Stimulated activated CD4-positive, alpha-beta T cell treated with anti-CD3 and anti-CD28 coated beads, Interleukin-12 subunit alpha, Interleukin-12 subunit beta, amount 100 ng/mL, for 24 hours (primary cell): ENCODE results near the gene PI4K2A.
A peak's percentile ranks its signal among the peaks of the same experiment; 100 is the strongest.
"Not testable (repeated sequence)": the region's sequence is repeated elsewhere in the genome, so short reads cannot be mapped to it uniquely, and the experiment has no call there.

Experiments
- DNase-seq, 2 experiments: peaks; one replicate each; pipeline ENCODE4 v3.0.0-alpha.2; 2020; ENCODE audit warnings: low read depth in 2 of 2

The PI4K2A gene

DNA sequence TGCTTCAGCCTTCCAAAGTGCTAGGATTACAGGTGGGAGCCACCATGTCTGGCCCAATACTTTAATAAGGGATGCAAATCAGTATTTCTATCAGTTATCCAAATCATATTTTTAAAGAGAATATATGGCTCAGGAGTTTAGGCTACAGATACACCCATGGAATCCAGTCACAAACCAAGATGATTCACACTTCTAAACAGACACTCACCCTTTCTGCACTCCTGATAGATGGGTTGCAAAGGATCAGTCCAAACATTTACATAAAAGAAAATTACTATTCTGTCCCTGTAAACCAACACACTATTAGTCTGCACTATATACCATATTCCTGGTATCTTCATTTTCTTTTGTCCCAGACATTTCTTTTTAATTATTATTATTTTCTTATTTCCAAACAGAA, 9.4 kb upstream of the PI4K2A start:
- no peak for DNase-seq

DNA sequence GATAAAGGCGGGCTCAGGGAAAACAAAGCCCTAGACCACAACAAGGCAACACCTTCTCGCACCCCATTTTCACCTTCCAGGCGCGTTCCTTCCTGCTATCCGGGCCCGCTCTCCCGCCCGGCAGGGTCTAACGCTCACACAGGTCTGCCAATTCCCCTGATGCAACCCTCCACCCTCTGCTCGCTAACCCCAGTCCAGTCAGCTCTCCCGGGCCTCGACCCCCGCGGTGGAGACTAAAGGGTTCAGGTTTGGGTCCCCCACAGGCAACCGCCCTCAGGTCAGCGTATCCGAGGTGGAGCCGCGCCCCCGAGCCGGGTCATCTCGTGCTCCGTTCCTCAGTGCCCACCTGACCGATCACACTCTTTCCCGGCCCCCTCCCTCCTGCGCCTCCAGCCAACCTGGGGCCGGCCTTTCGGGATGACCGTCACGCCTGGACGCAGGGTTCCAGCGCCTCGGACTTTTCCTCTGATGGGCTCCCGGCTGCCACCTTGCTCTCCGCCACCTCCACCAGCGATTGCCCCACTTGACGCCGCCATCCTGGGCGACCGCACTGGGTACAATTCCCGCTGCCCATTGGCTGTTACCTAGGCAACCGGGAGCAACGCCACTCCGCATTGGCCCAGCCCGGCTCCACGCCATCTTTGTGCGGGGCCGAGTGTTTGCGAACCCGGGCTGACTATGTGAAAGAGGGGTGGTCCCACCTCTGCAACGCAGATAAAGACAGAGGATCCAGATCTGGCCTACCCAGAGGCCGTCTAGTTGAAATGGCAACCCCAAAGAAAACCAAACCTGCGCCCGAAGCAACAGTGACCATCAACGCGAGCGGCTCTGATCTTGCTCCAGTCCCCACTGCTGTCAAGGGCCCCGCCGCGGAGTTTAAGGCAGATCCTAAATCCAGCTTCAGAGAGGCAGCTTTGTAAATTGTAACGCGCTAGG, 7.3 kb upstream of the PI4K2A start, which contains the start of gene MORN4:
TSS of gene MORN4 (minus strand) at position 552 of the 936 bp plus-strand sequence. CDS start 13,847 bp downstream, outside the sequence.
- DNase-seq: peak; percentile 83 to 88

DNA sequence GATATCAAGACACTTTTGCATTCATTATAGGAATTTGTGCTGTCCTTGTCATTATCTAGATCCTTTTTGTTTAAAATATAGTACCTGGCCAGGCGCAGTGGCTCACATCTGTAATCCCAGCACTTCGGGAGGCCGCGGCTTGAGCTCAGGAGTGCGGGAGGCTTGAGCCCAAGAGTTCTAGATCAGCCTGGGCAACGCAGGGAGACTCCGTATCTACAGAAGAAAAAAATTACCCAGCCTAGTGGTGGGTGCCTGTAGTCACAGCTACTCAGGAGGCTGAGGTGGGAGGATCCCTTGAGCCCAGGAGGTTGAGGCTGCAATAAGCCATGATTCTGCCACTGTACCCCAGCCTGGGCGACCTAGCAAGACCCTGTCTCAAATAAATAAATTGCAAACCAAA, 6.5 kb upstream of the PI4K2A start:
- peak in 1 of 2 experiments; percentile 2 for DNase-seq

DNA sequence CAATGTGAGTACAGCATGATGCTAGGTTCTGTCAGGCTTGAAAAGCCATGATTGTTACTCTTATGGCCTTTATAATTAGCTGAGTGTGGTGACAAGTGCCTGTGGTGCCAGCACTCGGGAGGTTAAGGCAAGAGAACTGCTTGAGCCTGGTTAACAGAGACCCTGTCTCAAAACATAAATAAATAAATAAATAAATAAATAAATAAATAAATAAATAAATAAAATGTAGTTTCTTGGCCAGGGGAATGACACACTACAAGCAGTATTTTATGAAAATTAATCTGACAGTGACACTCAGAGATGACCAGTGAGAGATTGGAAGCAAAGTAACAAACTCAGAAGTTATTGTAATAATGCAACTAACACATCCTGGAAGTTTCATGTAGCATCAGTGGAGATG, 4.9 kb upstream of the PI4K2A start:
- no peak for DNase-seq

DNA sequence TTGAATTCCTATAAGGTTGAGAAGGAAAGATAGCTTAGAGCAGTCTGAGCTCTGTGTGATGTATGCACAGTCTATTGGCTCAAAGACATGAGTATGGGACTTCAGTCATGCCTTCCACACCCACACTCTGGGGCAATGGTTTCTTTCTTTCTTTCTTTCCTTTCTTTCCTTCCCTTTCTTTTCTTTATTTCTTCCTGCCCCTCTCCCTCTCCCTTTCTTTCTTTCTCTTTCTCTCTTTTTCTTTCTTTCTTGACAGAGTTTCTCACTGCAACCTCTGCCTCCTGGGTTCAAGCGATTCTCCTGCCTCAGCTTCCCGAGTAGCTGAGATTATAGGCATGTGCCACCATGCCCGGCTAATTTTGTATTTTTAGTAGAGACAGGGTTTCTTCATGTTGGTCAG, 1.4 kb upstream of the PI4K2A start:
- DNase-seq: not testable (repeated sequence)

DNA sequence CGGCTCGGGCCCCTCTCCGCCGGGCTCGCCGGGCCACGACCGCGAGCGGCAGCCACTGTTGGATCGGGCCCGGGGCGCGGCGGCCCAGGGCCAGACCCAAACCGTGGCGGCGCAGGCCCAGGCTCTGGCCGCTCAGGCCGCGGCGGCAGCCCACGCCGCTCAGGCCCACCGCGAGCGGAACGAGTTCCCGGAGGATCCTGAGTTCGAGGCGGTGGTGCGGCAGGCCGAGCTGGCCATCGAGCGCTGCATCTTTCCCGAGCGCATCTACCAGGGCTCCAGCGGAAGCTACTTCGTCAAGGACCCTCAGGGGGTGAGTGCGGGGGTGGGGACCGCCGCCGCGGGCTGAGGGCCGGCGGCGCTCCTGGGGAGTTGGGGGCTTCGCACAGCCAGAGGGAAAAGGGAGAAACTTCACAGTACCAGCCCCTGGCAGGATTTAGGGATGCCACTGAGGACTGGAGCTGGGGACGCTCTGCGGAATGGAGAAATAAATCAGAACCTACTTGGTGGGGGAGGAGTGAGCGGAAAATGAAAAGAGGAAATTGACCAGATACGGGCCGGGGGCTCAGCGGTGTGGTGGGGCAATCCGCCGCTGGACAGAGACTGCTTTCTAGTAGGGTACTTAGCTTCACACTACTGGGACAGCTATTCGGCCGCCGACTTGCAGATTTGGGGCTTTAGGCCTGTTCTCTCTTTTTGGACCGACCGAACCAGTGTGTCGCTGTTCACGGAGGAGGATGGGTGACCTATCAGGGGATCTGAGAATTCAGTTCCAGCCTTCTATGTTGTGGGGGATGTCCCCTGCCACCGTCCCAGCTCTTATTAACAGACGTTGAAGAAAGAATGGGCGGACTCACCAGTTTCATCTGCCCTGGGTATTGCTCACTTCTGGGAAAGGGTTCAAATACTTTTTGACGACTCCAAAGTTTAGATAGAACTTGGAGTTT, 669 bp downstream of the PI4K2A start:
- DNase-seq: peak in 1 of 2 experiments; percentile 13

DNA sequence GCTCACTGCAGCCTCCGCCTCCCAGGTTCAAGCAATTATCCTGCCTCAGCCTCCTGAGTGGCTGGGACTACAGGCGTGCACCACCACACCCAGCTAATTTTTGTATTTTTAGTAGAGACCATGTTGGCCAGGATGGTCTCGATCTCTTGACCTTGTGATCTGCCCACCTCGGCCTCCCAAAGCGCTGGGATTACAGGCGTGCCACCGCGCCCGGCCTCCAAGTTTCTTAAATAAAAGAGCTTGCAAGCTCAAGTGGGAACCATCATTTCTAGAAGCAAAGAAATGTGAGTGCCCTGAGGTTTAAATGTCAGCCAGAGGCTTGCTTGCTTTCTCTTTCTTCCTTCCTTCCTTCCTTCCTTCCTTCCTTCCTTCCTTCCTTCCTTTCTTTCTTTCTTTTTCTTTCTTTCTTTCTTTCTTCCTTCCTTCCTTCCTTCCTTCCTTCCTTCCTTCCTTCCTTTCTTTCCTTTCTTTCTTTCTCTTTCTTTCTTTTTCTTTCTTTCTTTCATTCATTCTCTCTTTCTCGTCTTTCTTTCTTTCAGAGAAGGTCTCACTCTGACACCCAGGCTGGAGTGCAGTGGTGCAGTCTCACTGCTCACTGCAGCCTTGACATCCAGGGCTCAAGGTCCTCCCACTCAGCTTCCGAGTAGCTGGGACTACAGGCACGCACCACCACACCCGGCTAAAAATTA, 2.1 kb downstream of the PI4K2A start:
- not testable (repeated sequence) for DNase-seq

DNA sequence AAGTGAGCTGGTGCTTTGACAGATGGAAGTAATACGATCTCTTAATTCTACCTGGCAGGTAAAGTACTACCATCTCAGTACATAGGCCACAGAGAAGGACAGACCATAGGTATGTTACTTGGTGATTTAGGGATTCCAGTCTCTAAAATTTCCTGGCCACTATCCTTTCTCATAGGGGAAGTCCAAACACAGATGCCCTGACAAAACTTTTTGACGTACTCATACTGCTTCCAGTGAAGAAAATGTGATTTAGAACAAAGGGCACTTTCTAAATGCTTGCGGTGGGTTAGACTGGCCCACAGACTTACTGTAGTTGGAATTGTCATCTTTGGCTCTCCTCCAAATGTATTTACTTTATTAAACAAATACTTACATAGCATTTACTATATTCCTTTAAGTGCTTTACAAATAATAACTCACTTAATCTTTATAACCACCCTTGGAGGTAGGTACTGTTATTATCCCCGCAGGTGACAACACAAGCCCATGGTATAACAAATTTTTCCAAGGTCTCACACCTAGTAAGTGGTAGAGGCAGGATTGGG, 3.0 kb downstream of the PI4K2A start:
- no peak for DNase-seq

DNA sequence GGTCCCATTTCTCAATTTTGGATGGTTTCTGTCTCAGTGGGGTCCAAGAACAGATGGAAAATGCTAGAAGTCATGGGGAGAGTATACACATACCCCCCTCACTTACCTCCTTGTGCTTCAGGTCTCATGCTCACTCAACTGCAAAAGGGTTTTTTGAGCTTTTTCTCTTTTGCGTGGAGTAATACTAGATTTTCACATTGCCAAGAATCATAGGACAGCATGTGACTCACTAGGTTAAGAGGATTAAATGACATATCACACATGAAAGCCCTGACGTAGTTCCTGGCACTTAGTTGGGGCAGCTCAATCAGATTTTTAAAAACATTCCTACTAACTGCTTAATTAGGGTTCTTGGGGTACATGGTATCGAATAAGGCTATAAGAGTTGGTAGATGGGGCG, 4.5 kb downstream of the PI4K2A start:
- no peak for DNase-seq

DNA sequence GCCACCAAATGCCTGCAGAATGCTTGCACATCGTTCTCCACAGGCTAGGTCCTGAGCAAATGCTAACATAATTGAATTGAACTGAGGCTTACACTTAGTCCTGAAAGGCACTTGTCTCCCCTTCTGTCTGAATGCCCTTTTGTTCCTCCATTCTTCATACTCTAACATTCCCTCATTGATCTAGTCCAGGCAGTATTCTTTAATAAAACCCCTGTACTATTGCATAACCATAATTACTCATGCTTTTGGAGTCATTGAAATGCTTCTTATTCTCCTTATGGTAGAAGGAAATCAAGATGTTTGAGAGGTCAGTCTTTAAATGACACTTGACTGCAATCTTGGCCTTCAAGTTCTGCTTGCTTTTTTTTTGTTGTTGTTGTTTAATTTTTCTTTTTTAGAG, 7.1 kb downstream of the PI4K2A start:
- no peak for DNase-seq

DNA sequence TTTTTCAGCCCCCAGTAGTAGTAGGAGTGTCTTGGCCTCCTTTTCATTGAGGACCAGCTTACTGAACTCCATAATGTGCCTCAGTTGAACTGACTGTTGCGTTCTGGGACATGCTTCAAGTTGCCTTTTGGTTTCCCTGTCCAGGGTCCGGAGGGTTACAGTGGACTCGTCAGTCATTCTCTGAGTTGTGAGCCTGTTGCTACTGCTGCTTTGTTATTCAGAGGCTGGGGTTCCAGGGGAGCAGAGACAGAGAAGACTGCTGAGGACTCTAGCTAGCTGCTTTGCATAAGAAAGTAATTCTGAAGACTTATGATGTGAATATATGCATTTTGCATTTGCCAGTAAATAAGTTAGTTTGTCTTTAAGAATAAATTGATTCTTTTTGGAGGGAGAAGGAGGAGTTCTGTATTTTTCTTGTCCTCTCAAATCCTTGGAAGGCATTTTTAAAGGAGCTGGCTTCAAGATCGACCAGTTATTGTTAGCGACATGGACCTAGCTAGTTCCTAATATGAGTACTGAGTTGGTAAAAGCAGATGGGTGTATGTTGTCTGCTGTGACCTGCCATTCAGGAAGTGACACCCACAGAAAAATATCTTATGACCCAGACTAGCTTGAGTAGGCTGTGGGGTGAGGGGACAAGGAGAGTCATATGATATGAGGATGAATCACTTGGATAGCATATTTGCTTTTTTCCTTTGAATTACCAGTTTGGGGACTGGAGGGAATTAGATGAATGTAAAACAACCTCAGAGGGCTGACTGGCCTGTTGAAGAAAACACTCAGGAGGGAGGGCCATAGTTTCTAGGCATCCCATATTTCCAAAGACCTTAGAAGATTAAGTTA, 8.3 kb downstream of the PI4K2A start:
- DNase-seq: peak in 1 of 2 experiments; percentile 6

DNA sequence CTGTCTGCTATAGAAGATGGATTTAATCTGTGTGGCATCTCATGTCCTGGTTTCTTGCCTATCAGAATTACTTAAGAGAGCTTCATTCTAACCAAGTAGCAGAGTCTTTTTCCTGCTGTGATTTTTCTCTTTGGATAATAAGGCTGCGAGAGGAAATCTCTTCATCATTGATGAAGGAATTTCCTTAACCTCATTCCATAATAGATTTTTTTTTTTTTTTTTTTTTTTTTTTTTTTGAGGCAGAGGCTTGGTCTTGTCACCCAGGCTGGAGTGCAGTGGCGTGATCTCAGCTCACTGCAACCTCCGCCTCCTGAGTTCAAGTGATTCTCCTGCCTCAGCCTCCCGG, 8.9 kb downstream of the PI4K2A start:
- DNase-seq: not testable (repeated sequence)

DNA sequence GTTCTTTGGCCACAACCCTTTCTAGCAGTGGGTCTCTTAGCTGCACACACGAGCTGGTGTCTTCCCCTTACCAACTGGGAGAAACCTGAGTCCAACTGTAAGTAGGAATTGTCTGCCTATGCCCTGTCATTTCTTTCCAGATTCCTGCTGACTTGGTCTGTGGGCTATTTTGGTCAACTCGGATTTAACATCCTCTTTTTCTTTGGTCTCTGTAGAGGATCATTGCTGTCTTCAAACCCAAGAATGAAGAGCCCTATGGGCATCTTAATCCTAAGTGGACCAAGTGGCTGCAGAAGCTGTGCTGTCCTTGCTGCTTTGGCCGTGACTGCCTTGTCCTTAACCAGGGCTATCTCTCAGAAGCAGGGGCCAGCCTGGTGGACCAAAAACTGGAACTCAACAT, 10.3 kb downstream of the PI4K2A start:
- no peak for DNase-seq

DNA sequence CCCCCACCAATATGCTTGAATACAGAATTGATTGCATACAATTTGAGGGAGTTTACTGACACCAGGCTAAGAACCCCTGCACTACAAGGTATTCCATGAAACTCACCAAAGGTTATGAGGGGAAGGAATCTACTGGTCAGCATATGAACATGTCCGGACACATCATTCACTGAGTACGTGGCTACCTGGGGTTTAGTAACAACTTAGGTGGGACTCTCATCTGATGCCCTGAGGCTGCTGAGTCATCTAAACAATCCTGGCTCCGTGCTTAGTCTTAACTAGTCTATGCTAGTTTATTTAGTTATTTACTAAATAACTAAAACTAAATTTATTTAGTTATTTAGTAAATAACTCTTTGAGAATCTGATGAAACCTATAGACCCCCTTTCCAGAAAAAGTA, 11.3 kb downstream of the PI4K2A start:
- no peak for DNase-seq

DNA sequence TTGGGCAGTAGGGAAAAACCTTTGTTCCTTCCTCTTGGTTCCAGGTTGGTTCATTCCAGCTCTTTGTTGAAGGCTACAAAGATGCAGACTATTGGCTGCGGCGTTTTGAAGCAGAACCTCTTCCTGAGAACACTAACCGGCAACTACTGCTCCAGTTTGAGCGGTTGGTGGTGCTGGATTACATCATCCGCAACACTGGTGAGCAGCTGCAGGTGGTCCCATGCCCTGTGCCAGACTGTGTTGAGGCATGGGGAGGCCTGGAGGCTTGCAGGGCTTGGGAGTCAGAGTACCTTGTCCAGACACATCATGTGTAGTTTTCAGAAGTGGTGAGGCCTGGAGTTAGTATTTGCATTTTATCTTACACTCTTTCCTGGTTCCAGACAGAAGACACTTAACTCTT, 16.3 kb downstream of the PI4K2A start:
- DNase-seq: no peak

DNA sequence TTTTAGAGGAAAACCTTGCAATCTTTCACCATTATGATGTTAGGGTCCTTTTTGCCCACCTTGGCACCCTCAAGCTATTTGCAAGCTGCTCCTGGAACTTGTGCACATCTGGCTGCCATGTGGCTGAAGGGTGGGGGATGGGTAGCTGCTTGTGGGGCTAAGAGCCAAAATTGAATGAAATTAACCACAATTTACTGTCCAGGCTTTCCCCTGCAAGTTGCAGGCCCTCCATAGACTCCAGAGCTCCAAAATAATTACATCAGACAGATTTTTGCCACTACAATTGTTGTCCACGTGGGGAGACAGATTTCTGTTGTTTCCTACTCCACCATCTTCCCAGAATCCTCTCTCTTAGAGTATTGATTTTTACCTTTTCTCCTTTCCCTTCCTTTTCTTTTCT, 19.1 kb downstream of the PI4K2A start:
- no peak for DNase-seq

DNA sequence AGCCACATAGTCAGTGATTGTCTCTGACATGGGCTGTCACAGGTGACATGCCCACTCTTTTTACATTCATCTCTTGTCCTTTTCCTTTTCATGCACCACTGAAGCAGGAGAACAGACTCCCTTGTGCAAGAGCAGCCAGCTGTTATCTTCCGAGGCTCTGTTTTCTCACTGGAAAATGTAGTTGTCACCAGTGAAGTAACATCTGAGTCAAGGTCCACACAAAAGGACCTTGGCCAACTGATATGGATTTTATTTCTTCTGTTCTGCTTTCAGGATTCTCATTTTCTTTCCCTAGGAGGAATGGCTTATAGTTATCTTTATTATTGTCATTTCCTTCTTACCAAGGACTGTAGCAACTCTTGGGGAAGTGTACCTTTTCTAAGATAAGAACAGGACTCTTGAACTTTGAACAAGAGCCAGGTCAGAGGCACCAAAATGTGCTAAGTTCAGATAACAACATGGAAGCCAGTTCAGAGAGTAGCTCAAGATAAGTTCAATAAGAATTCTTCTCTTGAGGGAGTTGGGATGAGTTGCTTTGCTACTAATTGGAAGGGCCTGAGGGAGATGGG, 23.9 kb downstream of the PI4K2A start:
- DNase-seq: no peak

DNA sequence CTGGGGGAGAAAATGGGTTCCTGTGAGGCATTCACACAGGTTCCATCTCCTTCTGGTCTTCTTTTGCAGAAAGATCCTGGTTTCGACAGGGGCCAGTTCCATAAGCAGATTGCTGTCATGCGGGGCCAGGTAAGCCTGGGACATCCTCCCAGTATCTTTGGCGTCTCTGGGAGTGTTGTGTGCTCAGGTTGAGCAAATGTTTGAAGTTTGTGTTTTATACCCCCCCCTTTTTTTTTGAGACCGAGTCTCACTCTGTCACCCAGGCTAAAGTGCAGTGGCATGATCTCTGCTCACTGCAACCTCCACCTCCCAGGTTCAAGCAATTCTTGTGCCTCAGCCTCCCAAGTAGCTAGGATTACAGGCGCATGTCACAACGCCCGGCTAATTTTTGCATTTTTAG, 26.5 kb downstream of the PI4K2A start:
- no peak for DNase-seq

DNA sequence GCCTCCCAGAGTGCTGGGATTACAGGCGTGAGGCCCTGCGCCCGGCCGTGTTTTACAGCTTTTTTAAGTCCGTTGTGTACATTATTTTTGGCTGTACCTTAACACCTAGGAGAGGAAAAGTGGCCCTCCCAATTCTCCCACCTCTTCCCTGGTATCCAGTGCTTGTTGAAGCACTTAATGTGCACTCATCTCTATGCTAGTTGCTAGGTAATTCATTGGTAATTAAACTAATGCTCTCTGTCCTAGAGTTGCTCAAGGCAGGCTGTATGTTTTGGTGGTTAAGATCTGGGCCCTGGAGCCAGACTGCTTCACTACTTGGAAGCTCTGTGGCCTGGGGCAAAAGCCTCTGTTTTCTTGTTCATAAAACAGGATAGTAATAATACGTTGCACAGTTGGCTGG, 27.0 kb downstream of the PI4K2A start:
- DNase-seq: no peak

DNA sequence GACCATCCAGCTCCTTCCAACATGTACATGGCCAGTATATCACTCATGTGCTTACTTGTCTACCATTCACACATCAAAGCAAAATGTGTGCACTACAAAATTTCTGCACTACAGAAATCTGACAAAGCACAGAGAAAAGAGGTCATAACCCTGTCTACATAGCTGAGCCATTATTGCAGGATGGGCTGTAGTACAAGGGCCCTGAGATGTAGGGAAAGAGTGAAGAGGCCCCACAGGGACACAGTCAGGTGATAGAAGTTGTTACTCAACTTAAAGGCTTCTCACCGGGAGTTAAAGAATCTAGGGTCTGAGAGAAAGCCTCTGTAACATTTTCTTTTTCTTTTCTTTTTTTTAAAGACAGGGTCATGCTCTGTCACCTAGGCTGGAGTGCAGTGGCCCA, 29.1 kb downstream of the PI4K2A start:
- DNase-seq: no peak
